Kidney glomerular epithelial cell (primary cell): ENCODE data around the gene NDUFA1.
"Not testable (repeated sequence)": the region's sequence is repeated elsewhere in the genome, so short reads cannot be mapped to it uniquely, and the experiment has no call there.

Experiments
- DNase-seq: peaks from one replicate; lab custom pipeline; 2025; lab: John Stamatoyannopoulos, UW

The NDUFA1 gene

DNA sequence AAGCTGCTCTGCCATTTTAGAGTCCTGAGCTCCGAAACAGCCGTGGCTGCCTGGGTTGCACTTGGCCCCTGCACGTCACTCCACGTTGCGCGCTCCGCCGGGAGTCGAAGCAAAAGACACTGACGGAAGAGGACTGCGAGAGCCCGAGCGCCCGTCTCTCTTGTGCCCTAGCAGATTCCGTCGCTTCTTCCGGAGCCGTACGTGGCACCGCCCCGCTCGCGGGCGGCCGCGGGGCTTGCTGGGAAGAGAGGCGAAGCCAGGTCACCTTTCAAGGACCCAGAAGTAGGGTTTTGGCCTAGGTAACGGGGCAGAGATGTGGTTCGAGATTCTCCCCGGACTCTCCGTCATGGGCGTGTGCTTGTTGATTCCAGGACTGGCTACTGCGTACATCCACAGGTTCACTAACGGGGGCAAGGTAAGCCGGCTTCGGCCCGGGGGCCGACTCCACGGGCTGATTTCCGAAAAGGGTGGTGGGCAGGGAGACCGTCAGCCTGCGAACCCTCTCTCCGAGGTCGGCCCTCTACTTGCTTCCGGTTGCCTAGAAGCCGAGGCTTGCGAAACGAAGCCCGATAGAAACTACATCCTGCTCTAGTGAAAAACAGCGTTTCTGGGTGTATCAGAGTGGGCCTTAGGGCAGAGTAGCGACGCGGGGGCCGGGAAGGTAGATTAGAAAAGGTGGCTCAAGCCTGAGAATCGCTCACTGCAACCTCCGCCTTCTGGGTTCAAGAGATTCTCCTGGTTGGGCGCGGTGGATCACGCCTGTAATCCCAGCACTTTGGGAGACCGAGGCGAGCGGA lies at the start of gene NDUFA1, which contains the start of gene RNF113A:
TSS of gene NDUFA1 (plus strand) at position 234 of the 797 bp plus-strand sequence. CDS start at position 314, 80 bp downstream.
TSS of gene RNF113A (minus strand) at position 135 of the 797 bp plus-strand sequence. CDS start at position 15, 120 bp downstream.
- DNase-seq, result peak; percentile 22

DNA sequence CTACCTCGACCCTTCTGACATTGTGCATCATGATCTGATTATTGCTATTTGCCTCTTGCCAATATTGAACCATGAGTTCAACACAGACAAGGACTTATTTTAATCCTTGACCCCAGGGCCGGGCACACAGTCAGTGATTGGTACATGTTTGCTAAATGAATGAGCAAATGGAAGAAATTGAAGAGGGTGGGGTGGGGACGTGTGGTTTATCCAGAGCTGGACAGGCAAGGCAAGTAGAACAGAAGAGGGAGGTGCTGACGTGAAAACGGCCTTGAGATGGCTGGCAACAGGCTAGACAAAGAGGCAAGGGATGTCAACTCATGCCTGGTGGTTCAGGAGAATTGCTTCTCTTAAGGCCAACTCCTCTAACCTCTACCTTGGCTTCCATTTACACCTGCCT lies 47.4 kb upstream of the NDUFA1 start:
- not testable (repeated sequence) for DNase-seq

DNA sequence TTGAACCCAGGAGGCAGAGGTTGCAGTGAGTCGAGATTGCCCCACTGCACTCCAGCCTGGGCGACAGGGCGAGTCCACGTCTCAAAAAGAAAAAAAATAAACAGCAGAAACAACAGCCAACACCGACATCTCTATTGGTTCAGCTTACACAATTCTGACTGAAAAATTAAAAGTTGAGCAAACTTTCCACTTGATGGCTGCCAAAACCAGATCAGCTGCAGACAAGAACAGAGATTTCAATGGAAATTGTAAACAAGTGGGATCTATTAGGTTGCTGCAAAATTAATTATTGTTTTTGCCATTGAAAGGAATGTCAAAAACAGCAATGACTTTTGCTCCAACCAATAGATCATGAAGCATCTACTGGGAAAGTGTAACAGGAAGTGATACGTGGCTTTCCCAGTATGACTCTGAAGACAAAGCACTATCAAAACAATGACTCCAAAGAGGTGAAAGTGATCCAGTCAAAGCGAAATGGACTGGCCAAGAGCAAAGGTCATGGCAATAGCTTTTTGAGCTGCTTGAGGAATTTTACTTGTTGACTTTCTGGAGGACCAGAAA lies 45.2 kb upstream of the NDUFA1 start:
- DNase-seq, result no peak

DNA sequence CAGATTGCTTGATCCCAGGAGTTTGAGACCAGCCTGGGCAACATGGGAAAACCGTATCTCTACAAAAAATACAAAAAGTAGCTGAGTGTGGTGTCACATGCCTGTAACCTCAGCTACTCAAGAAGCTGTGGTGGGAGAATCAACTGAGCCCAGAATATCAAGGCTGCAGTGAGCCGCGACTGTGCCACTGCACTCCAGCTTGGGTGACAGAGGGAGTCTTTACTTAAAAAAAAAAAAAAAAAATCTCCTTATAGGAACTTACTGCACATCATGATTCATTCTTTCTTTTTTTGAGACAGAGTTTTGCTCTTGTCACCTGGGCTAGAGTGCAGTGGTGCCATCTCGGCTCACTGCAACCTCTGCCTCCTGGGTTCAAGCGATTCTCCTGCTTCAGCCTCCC lies 43.2 kb upstream of the NDUFA1 start:
- no peak for DNase-seq

DNA sequence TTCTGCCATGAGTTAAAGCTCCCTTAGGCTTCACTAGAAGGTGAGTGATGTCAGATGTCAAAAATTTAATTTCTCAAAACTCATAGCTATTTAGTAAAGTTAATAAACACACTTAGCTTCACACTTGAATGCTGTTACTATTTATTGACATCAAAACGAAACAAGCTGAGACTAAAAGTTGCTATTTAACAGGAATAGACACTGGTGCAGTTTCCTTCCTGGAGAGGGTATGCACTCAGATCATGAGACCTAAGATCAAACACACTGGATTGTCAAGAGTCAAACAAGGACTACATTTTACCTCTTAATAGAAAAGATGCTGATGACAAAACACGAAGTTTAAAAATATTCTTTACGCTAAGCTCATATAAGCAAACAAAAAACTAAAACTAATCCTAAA lies 37.7 kb upstream of the NDUFA1 start:
- DNase-seq, result no peak

DNA sequence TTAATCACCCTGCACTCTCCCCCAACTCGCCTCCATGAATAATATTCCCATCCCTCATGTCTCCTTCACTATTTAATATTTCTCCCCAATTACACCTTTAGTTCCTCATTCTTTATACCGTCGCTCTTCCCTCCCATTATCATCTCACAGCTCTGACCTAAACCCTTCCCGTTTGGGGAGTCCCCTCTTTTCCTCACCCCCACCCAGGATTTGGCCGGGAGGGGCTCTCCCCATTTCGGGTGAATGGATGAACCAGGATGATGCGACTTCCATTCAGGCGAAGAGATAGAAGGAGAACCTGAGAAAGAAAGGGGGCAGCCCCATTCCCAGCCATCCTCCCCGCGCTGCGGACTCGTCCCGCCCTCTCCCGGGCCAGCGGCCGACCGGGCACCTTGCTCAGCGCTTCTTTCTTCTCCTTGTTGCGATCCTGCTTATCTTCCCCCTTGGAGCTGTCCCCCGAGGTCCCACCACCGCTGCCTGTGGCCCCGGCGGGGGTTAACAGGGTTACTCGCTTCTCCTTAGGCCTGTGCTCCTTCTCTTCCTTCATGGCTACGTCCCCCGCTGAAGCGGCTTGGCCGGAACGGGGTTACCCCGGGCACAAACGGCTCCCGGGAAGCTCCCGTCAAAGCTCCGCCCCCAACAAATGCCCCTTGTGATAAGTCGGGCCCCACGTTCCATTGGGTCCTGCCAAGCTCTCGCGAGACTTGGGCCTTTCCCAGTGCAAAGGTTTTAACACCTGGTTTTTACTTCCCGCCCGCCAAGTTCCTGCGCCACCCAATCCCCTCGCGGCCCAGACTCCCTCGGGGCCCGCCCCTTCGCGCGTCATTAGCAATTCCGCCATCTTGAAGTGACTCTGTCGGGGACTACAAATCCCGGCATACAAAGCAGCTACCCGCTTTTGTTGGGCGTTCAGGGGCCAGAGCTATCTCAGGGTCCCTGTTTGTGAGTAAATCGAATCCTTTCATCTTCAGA lies 19.0 kb upstream of the NDUFA1 start, which contains the start of gene UPF3B:
TSS of gene UPF3B (minus strand) at position 582 of the 972 bp plus-strand sequence. CDS start at position 547, 35 bp downstream.
- peak; percentile 87 for DNase-seq

DNA sequence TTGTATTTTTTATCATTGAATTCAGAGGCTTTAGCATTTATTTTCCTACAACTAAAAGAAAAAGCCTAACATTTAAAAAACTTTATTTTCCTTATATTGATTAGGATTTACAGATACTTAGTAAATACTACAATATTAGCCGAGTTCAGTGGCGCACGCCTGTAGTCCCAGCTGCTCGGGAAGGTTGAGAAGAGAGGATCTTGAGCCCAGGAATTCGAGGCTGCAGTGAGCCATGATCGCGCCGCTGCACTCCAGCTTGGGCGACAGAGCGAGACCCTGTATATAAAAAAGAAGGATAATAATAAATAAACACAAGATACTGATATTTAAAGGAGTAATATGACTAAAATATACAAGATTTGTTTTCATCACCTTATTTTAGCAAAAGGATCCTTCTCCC lies 18.2 kb upstream of the NDUFA1 start:
- DNase-seq, result no peak

DNA sequence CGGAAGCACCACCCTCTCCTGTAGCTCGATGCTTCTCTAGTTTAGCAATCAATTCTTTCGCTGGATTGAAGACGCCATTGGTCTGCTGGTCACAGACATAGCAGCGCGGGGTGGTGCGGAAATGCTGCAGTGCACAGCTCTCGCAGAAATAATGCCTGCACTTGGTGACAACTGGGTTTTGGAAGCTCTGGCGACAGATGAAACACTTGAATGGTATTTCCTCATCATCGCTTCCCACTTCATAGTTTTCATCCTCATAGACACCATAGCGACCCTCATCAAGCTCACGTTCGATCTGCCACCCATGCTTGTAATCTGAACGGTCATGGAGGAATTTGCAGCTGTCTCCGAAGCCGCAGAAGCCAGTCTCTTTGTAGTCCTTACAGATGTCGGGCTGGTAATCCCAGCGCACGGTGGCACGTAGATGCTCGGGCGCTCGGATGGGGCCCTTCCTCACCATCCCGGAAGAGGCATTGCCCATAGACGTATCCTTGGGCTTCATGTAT lies 953 bp upstream of the NDUFA1 start:
- DNase-seq, result no peak

DNA sequence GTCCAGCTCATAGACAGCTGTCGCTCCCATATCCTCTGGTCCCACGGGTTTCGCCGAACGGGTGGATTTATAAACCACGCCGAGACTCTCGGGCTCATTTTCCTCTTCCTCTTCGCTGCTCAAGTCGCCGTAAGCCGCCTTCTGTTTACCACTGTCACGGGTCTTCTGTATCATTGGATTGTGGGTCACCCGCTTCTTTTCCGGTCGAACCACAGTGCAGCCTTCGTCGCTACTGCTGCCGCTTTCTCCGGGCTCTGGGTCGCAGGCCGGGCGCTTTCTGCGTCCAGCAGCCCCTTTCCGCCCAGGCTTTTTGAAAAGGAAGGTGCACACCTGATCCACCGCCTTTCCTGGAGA lies 410 bp upstream of the NDUFA1 start:
- no peak for DNase-seq

DNA sequence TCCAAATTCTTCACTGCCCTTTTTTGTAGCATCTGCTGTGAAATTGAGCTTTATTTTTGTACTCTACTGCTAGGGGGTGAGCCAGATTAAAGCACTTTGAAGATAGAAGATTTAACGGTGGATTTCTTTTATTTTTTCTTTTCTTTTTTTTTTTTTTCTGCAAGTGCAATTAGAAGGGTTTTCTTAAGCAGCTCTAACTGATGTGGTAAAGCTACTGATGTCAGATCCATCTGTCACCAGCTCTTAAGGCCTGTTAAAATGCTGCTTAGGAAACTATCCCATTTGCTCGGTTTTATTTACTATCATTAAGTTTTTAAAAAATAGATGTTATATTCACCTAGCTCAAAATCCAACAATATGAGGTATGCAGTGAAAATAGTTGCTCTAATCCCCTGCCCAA lies 7.1 kb downstream of the NDUFA1 start:
- DNase-seq, result no peak

DNA sequence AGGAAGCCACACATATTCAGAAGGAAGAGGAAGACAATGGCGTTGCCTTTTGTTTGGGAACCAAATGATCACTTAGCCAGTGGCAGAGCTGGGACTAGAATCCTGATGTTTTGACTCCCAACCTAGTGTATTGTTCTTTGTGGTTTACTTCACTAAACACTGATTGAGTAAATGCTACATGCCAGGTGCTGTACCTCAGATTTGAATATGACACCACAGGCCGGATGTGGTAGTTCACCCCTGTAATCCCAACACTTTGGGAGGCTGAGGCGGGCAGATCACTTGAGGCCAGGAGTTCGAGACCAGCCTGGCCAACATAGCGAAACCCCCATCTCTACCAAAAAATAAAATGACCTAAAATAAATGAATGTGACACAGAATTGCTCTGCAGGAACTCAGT lies 8.4 kb downstream of the NDUFA1 start:
- no peak for DNase-seq

DNA sequence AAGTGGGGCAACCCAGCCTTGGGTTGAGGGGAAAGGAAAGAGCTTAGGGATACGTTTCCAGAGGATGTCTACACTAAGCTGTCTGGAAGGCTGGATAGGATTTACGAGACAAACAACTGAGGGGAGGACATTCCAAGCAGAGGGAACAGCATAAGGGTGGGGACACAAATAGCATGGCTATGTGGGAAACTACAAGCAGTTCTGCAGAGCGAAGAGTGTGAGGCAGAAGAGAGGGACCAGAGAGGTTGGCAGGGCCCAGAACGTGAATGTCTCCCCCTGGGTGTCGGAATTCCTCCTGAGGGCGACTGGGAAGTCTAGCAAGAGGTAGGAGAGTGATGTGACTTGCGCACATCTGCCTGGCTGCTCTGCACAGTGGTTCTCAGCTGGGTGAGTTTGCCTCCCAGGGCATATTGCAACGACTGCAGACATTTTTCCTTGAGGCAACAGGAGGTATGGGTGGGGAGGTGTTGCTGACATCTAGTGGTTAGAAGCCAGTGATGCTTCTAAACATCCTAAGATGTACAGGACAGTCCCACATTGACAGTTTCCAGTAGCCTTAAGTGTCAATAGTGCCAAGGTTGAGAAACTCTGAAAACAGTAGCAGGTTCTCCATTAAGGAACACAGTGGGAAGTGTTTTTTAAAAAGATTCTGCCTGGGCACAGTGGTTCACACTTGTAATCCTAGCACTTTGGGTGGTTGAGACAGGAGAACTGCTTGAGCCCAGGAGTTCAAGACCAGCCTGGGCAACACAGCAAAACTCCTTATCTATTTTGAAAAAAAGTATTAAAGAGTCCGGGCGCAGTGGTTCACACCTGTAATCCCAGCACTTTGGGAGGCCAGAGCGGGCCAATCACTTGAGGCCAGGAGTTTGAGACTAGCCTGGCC lies 9.2 kb downstream of the NDUFA1 start:
- peak; percentile 46 for DNase-seq

DNA sequence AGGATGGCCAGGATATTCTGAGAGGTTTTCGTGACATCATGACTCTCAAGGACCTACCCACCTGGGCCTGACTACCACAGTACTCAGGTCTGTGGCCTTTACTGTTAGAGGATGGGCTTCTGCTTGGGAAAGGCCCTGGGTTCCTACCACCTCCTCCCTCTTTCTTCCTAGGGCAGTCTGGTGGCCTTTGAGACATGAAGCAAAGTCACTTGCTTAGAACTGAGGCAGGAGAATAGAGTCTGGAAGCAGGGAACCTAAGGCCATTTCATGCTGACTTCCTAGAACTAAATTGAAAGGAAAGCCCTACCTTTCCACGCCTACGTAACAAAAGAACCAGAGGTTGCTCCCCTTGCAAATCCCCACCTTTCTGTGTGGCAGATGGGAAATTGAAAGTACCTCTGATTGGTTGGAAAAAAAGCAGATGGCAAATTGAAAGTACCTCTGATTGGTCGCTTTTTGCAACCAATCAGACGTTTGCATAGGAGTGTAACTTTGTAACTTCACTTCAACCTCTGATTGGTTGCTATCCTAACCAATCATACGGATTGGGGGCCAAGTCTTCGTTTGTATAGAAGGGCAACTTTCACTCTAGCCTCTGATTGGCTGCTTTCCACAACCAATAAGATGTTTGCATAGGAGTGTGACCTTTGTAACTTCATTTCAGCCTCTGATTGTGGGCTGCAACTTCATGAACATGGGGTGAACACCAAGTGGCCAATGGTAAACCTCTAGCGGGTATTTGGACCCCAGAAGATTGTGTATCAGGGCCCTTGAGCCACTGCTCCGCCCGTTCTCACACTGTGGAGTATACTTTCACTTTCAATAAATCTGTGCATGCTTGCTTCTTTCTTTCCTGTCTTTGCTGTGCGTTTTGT lies 14.2 kb downstream of the NDUFA1 start:
- no peak for DNase-seq

DNA sequence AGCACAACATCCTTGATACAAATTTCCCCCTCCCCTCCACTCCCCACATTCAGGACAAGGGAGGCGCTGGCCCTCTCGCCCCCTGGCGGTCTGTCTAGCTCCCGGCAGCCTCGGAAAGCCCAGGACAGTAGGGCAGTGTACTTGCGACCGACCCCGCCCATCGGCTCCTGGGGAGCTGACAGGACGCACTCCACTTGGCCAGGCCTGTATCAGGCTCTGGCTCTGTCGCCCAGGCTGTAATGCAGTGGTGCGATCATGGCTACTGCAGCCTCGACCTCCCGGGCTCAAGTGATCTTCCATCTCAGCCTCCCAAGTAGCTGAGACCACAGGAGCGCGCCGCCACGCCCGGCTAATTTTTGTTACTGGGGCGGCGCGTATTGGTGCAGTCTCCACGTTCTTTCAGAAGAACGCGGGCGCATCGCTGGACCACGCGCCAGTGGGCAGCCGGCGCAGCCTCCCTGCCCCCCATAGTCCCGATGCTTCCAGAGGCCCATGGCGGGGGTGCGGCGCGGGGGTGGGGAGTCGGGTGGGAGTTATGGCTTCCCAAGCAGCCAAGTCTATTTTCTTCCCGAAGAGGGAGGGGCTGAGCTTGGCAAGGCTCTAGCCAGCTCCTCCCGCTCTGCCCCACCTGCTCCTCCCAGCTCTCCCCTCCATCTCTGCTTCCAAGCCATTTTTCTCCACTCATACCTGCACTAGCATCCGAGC lies 16.2 kb downstream of the NDUFA1 start:
- DNase-seq, result peak; percentile 12

DNA sequence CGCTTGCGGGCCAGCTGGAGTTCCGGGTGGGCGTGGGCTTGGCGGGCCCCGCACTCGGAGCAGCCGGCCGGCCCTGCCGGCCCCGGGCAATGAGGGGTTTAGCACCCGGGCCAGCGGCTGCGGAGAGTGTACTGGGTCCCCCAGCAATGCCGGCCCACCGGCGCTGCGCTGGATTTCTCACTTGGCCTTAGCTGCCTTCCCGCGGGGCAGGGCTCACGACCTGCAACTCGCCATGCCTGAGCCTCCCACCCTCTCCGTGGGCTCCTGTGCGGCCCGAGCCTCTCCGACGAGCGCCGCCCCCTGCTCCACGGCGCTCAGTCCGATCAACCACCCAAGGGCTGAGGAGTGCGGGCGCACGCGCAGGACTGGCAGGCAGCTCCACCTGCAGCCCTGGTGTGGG lies 19.0 kb downstream of the NDUFA1 start:
- not testable (repeated sequence) for DNase-seq

DNA sequence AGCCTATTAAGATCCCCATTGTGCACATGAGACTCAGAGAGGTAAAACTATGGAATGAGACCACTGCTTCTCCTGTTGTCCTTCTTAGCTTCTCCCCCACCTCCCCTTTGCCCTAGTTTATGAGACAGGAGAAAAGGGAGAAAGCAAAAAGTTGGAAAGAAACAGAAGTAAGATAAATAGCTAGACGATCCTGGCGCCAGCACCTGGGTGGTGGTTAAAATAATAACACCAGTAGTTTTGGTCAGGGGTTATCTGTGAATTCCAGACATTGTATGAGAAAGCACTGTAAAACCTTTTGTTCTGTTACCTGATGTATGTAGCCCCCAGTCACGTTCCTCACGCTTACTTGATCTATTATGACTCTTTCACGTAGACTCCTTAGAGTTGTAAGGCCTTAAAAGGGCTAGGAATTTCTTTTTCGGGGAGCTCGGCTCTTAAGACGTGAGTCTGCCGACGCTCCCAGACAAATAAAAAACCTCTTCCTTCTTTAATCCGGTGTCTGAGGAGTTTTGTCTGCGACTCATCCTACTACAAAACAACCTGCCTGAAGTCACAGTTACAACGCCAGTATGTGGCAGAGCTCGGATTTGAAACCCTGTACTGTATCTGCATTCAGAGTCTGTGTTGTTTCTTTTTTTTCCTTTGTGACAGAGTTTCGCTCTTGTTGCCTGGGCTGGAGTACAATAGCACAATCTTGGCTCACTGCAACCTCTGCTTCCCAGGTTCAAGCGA lies 20.5 kb downstream of the NDUFA1 start:
- not testable (repeated sequence) for DNase-seq

DNA sequence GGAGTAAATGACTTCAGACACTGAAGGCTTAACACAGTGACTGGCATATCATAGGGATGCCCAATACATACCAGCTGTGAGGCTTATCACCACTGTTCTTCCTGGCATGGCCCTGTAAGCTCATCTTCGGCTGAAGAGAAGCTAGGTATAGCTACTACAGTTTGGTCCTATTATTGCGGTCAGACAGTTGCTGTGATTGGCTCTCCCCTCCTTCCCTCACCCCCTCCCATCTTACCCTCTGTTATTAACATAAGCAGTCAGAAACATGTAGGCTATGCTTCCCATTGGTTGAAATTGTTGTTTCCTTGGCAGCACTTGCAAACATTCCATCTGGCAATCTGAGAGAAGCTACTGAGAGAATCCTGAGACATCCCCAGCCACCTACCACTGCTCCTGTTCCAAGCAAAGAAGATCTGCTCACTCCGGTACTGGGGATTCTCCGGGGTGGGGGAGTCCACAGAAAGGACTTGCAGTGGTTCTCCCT lies 24.3 kb downstream of the NDUFA1 start, which contains the start of gene AKAP14:
TSS of gene AKAP14 (plus strand) at position 51 of the 484 bp plus-strand sequence. CDS start 7,331 bp downstream, outside the sequence.
- DNase-seq, result no peak

DNA sequence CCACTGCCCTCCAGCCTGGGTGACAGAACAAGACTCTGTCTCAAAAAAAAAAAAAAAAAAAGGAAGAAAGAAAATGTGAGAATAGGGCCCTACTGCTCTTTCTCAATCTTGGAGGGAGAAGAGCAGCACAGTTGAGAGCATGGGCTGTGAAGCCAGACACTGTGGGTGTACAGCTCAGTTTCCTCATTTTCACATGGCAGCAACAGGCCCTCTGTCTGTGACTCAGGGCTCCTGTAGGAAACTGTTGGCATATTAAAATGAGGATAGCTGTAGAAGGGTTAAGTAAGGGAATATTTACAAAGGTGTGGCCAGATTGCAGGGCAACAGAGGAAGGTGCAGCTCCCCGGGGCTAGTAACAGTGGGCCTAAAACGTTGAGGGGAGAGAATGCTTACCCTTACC lies 27.5 kb downstream of the NDUFA1 start:
- no peak for DNase-seq
